ENCODE data around the gene ANP32A. TPM values are rescaled to one million over a fixed set of nuclear protein-coding genes. Genes with fewer than 3 reads are reported as not detected.

ANP32A gene
- total RNA-seq, 2 donors from 2014 or later, result 82.4 to 94.8 TPM

DNA sequence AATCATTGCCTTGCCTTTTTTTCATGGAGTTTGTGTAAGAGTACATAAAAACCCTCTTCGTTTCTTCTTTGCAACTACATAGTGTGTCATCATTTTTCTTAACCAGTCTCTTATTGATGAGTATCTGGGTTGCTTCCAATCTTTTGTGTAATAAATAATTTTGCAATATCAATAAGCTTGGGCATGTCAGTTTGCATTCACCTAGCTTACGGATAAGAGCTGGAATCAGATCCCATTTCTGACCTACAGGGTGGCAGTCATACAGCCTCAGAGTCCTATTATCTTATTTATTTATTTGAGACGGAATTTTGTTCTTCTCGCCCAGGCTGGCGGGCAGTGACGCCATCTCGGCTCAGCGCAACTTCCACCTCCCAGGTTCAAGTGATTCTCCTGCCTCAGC is 18.3 kb downstream of the ANP32A start:
- no peak for DNase-seq (ENCODE audit: low spot score)

DNA sequence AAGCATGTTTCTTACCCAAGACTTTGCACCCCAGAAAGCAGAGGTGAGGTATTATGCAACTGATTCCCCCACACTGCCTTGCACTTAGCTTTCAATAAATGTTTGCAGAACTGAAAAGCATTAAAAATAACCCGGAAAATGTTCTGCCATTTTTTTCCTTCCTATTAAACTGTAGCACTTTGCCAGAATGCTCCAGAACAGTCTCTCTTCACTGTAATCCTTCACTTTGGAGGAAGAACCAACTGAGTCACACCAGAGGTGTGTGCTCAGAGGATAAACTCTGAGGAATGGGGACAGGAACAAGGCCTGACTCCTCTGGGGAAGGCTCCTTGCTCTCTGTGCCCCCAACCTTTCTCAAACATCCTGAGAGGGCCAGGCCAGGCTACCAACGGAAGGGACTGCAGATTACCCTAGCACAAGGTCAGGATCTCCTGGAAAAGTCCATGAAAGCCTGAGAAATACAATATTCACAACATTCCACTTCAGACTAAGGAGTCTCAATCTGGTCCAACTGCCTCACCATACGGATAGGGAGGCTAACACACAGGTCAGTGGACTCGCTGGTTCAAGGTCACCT is 19.0 kb downstream of the ANP32A start:
- intact Hi-C loops (cut with DNase I), result no loop called here
- no peak for DNase-seq (ENCODE audit: low spot score)

More for the DNA sequence above, 18.3 kb downstream of the ANP32A start:
- intact Hi-C loops (cut with DNase I), result no loop called here

DNA sequence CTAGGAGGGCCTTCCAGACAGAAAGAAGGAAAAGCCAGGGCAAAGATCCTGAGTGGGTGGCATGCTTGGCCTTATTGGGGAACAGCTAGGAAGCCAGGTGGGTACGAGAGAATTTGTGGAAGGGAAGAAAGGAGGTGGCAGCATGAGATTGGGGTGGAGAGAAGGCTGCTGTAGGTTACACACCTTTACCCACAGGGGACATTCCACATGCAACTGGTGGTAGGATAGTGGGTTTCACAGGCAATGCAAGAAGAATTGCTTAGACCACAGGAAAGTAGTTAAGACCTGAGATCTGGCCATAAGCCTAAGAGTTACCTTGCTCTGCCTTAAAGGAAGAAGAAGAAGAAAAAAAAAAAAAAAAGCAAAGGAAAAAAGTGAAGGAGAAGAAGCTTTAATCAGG is 19.8 kb downstream of the ANP32A start:
- no peak for DNase-seq (ENCODE audit: low spot score)
- intact Hi-C loops (cut with DNase I), result no loop called here

DNA sequence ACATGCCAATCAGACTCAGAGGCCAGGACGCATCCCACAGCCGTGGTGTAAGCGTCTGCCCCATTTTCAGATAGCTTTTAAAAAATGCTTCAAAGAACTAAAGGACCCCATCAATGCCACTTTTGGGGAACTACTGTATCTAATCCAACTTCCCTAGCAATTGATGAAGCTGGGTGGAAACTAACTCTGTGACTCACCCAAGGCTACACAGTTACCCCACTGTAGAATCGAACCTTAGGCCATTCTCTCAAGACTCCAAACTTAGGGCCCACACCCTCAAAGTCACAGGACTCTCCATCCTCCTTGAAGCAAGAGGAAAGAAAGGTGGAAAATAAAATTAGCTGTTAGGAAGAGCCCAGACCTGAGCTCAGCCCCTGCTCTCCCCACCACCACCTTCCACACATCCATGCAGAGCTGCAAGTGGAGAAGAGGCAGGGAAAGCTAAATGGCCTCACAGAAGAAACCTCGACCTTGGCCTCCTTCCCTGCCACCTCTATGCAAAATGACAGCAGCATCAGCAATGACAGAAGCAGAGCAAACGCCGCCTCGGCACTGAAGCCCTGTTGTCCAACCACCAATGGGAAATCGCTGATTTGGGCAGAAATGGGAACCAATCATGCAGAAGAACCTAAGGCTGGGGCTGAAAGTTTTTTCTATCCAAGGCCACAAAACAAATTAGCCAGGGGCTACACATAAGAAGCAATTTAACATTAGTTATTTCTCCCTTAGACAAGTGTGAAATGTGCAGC is 22.2 kb downstream of the ANP32A start:
- no peak for DNase-seq (ENCODE audit: low spot score)
- intact Hi-C loops (cut with DNase I), result no loop called here

DNA sequence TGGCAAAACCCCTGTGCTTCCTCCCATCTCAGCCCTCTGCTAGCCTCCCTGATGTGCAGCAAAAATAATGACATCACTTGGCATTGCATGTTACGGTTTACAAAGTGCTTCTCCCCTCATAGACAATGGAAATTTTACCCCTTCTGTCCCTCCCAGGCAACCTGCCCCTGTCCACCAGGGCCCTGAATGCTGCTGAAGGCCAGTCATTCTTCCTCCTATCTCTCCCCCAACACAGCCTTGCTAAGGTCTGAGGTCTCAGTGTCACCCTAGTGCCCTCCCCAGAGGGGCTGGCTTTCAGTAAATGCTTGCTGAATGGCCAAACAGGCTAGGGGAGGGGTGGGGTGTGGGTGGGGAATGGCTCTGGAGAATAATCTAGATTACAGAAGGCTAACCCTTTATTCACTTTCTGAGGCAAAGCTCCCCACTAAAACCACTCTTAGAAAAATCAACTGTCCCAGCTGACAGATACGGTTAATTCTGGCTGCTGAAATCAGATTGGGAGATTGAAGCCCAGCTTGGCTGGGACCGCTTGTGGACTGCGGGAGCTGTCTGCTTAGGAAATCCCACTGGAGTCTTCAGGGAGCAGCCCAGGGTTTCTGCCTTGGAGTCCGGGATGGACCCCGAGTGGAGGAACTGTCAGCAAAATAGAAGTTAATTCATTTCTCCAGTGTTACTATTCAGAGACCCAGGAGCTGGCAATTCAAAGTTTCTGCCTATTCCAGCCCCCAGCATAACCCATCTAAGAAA is 22.9 kb downstream of the ANP32A start:
- intact Hi-C loops (cut with DNase I), result no loop called here
- no peak for DNase-seq (ENCODE audit: low spot score)

DNA sequence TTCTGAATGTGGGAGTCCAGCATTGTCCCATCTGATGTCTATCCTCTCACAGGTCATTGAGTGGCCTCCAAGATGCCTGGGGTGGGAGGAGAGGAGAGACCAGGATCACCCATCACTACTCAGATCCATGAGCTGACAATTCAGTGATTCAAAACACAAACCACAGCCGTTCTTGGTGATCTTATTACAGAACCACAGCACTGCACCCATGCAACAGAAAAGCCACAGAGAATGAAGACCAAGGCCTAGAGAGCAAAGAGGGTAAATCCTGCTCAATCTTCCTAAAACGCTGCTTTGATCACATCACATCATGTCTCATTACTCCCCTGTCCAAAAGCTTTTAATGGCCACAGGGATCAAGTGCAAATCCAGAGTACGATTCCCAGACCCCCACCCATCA is 23.5 kb downstream of the ANP32A start:
- no peak for DNase-seq (ENCODE audit: low spot score)
- intact Hi-C loops (cut with DNase I), result no loop called here

DNA sequence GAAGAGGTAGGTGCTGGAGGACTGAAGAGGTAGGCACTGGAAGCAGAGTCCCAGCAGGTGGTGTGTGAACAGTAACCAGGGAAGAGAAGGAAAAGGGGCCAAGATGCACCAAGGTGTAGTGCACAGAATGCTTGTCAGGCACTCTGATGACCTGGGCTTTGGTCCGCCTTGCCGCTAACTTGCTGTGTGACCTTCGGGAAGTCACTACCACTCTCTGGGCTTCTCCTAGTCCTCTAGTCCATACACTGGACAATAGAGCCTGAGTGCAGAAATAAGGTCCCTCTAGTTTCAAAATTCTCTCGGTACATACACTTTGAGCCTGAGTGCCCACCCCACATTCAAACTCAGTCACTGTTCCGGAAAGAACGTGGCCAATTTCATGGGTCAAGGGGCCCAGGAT is 24.1 kb downstream of the ANP32A start:
- intact Hi-C loops (cut with DNase I), result no loop called here
- DNase-seq (ENCODE audit: low spot score), result no peak

DNA sequence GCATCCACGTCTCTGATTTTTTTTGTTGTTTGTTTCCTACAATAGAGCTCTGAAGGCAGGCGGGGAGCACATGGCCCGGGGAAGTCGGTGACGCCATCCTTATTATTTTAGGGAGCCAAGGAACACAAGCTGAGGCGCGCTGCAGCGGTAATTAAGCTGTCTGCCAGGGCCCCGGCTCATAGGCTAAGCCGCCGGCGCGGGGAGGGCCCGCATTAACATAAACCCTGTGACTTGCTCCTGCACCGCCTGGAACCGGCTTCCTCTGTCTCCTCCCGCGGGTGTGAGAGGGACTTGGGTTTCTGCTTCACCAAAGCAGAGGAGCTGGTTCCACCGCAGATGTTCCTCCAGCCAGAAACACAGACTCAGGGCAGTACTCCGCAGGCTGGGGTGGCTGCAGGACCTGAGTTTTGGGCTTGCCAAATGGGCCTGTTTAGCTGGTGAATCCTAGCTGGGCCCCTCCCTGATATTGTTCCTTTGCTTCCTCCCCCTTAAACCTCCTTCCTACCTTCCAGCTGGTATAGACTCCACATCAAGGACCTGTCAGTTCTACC is 25.3 kb downstream of the ANP32A start:
- peak; percentile 97 for DNase-seq (ENCODE audit: low spot score)
- intact Hi-C loops (cut with DNase I), result no loop called here

DNA sequence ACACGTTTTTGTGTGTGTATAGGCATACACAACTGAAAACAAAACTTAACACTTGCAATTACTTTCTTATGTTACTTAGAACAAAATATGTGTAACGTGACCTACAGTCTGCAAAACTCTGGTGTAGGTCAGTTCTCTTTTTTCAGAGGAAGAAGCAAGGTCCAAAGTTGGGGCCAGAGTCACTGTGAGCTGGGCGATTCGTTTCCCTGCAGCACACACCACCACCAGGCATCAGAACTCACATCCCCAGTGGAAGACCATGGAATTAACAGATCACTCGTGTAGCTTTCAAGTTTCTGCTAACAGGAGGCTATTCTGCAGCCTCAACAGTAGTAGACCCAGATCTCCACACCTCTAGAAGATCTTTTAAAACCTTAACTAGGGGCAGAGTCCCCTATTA is 25.8 kb downstream of the ANP32A start:
- DNase-seq (ENCODE audit: low spot score), result no peak
- intact Hi-C loops (cut with DNase I), result no loop called here

DNA sequence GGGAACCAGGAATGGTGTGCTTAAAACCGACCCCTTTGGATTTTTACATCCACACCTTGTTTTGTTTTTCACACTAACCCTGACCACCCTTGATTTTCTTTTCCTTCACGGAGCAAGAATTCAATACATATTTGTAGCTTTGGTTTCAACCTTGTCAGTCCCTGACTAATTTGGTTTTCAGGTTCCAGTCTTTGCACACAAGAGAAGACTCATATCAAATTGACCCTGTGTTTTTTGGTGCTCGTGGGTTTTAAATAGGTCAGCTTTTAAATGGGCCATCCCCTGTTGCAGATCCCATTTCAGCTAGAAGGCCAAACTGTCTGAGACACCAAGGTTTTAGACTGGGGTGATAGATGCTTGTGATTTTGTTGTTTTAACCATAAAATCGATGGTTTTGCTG is 26.4 kb downstream of the ANP32A start:
- intact Hi-C loops (cut with DNase I), result no loop called here
- no peak for DNase-seq (ENCODE audit: low spot score)

DNA sequence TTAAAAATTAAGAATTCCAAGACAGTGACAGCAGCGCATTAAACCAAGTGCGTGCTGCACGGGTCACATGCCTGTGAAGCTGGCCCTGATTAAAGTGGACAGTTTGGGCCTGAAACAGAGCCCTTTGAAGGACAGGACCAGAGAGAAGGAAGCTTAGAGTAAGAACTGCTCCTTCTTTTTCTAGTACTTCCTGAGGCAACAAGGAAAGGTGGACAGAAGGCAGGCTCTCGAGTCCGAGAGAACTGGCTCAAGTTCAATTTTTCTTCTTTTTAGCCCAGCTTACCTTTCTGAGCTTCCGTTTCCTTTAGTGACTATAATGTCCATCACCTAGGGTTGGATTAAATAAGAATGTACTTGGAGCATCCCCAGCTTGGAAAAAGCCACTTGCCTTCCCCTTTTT is 26.9 kb downstream of the ANP32A start:
- intact Hi-C loops (cut with DNase I), result loop anchor here in 1 of 2 donors (1.0 kb wide), 1 partner anchor 13 kb away; no protein-coding TSS in a partner anchor
- DNase-seq (ENCODE audit: low spot score), result no peak

DNA sequence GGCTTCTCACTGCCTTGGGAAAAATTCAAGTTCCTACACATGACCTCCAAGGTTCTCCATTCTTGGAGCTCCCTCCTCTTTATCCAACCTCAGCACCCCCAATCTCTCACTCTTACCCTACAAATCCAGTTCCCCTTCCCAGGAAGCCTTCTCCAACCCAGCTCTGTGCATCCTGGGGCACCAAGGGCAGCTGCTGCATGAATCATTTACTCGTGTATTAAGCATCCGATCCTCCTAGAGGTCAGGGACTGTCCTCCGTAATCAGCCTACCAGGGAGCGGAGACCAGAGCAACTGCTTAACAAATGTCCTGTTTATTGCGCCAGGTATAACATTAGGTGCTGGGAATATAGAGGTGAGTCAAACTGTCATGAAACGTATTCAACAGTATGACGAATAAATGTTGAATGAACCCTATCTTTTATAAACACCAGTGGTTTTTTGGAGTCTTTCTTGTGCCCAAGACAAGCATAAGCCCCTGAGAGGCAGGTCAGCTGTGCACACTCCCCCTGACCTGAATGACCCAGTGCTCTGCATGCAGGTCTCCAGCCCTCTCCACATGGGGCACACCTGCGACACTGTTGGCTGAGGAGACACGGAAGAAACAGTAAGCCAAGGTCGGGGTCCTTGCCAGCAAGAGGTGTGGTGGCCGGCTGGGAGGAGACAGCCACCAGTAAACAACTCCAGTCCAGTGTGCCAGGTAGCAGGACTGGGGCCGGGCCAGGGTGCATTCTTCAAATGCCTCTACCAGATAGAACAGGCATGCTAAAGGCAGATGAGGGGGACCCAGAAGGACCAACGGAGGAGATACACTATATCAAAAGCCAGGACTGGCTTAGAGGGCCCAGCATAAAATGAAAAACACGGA is 27.6 kb downstream of the ANP32A start:
- intact Hi-C loops (cut with DNase I), result loop anchor here in 1 of 2 donors (1.0 kb wide), 1 partner anchor 13 kb away; no protein-coding TSS in a partner anchor
- no peak for DNase-seq (ENCODE audit: low spot score)

DNA sequence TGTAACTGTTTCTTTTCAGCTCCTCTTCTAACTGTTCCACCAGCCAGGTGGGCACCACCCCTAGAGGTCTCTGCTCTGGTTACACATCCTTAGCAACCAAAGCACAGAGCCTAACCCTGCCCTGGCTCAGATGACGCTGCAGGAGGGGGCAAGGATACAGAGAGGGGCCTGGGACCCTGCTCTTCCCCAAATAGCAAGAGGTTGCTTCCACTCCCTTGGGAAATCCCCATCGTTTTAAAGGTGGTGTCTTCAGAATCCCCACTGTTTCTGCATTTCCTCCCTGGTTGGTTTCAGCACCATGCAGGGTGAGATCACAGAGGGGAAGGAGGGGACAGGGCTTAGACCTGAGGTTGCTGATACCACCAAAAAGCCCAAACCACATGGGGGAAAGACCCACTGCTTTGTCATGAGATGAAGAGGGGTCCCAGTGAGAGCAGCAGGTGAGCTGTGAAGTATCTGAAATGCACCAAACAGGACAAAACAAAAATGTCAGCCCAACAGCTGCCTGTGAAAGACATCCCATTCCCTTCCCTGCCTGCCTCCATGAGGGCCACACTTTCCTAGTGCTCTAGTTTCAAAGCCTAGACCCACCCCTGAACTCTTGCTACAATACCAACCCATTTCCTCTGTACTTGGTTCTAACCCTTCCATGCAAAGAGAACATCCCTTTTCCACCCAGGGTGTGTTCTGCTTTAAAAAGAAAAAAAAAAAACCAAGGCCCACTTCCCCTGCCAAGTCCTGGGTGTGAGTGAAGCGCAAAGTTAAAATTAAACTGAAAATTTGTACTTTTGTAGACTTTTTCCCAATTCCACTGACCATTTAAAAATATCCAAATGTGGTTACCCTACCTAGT is 29.0 kb downstream of the ANP32A start:
- no peak for DNase-seq (ENCODE audit: low spot score)
- intact Hi-C loops (cut with DNase I), result loop anchor here in 1 of 2 donors (1.0 kb wide), 1 partner anchor 11 kb away; no protein-coding TSS in a partner anchor

DNA sequence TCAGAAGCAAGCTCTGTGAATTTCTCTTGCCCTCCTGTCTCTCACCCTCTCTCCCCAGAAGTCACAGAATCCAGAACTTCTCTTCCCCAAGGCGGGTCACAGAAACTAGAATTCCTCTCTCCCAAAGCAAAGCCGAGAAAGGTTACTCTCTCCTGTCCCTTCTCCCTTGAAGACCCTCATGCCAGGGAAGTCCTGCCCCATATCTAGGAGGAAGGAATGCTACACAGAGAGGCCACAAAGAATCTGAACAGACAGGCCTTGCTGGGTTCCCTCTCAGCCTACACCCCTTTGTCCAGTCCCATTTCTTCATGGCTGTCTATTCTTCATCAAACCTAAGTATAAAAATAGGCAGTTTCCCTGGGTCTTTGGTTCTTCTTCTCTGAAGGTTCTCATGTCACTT is 29.8 kb downstream of the ANP32A start:
- intact Hi-C loops (cut with DNase I), result loop anchor here in 1 of 2 donors (1.0 kb wide), 1 partner anchor 11 kb away; no protein-coding TSS in a partner anchor
- no peak for DNase-seq (ENCODE audit: low spot score)

DNA sequence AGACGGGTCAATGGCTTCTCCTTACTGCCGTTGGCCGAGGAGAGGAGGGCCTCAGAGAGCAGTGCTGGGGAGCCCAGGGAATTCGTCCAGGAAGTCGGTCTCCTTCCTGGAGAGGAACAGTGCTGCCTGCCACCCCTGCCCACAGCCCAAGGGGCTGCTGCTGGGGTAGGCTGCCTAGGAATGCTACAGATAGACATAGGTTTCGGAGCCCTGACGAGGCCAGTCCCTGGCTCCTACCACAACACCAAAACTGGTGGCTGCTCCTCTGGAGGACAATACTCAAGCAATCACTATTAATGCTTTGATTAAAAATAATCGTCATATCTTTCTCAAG is 30.5 kb downstream of the ANP32A start:
- no peak for DNase-seq (ENCODE audit: low spot score)
- intact Hi-C loops (cut with DNase I), result no loop called here

DNA sequence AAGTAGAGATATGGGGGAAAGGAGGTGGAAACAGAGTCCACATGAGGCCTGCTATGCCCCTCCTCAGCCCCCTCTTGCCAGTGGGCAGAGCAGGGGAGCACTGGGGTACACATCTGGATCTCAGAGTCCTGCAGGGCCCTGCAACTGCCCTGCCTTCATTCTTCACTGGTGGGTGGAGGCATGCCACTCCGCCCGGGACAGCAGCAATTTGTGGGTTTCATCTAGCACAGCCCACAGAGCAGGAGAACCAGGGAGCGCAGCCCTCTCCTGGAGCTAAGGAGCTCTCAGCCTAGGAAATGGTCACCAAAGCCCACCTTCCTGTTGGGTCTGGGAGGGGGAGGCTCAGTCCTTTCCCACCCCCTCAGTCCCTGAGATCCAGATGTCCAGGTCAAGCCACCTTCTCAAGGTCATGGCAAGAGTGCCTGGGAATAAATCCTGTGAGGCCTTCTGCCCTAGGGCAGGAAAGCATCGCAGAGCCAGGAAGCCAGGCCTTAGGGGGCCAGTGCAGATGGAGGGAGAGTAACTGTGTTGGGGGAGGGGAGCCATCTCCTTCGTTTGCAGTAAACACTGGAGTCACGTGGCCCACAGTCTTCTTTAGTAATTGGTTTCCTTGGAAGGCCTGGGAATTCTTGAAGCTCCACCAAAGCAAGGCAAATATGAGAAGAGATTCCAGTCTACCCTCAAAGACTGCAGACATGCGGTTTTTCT is 31.0 kb downstream of the ANP32A start:
- intact Hi-C loops (cut with DNase I), result no loop called here
- DNase-seq (ENCODE audit: low spot score), result no peak

DNA sequence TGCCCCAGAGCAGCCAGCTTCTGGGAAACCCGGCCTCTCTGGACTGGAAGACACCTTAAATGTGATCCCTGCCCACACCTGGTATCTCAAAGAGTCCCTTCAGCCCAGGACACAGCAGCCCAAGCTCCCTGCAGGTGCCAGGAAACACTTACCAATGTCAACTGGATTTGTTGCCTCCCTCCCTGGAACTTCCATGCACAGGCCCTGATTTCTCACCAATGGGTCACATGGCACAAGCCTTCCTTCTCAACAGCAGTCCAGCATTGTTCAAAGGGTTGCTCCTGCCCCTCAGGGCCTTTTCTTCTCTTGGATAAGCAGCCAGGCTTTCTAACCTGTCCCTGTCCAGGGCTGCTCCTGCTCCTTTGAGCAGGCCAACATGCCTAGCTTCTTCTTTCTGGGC is 31.6 kb downstream of the ANP32A start:
- DNase-seq (ENCODE audit: low spot score), result no peak
- intact Hi-C loops (cut with DNase I), result no loop called here

DNA sequence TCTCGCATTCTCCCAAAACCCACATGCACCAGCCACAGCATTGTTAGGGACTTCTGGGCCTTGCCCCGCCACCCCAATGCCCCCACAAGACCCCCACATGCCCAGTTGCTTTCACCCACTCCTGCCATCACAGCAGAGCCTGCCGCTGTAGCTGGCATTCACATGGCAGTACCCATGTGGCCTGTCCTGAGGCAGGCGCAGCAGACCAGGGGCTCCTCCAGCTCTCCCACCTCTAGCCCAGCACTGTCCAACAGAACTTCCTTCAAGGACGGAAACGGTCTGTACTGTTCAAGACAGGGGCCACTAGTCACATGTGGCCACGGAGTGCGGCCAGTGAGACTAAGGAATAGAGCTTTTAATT is 32.5 kb downstream of the ANP32A start:
- DNase-seq (ENCODE audit: low spot score), result no peak
- intact Hi-C loops (cut with DNase I), result no loop called here

Measured in posterior vena cava (tissue), 2 donors.